GM12878 (cell line): ENCODE measurements around the gene SPON2. TPM values are rescaled to one million over a fixed set of nuclear protein-coding genes. Genes with fewer than 3 reads are reported as not detected.

Experiments
- ATAC-seq: fragments of 200-7000 bp; cut with Tn5 transposase; 3 replicates; pipeline ENCODE4 v1.9.1; 2020; ENCODE audit warnings: mild to moderate bottlenecking, moderate library complexity
- BruUV-seq: library from RNA; stranded (reverse); fragments of 400-500 nt; replicated peaks from 2 replicates; lab custom pipeline; 2021; lab: Mats Ljungman, UMichigan
- CTCF ChIA-PET: fragments of 300-600 bp; sonication (Branson Sonifier 250); formaldehyde crosslinking; extraction: SDS; loops from one replicate; lab custom pipeline; 2021; ENCODE audit warnings: inconsistent platforms; lab: Yijun Ruan, JAX
- POLR2A ChIA-PET: fragments of 350-600 bp; formaldehyde crosslinking; extraction: SDS; loops from one replicate; lab custom pipeline; 2021; ENCODE audit warnings: inconsistent platforms; lab: Charles Lee
- RAD21 ChIA-PET: fragments of 300-600 bp; sonication (Branson Sonifier 250); formaldehyde crosslinking; loops from one replicate; lab custom pipeline; 2023; ENCODE audit warnings: antibody characterized with exemption; ENCODE audit not compliant: unreplicated experiment; lab: Charles Lee
- SMC1A ChIA-PET: fragments of 300-600 bp; sonication (Branson Sonifier 250); formaldehyde crosslinking; loops from one replicate; lab custom pipeline; 2023; ENCODE audit not compliant: unreplicated experiment, uncharacterized antibody; lab: Charles Lee
- DNase-seq: peaks from one replicate; pipeline ENCODE4 v3.0.0-alpha.2; 2011; ENCODE audit warnings: low read depth, low spot score
- FAIRE-seq: peaks from 3 replicates; lab custom pipeline; 2011; peaks lifted over from hg19 to GRCh38; lab: Jason Lieb, UNC
- H2AFZ ChIP-seq: 2 replicates; pipeline ENCODE4 v1.6.0; 2011; ENCODE audit warnings: low read depth, low read length, control low read depth; ENCODE audit not compliant: control insufficient read depth
- H3K27ac ChIP-seq: 2 replicates; pipeline ENCODE4 v1.5.1; 2011; ENCODE audit warnings: control low read depth; ENCODE audit not compliant: control insufficient read depth, insufficient read depth
- H3K27me3 ChIP-seq, 2 experiments: replicated peaks in 1 of 2; 2 replicates each; pipeline versions ENCODE4 v1.6.0 to v1.6.1; 2011; ENCODE audit warnings: low read length in 1 of 2; ENCODE audit not compliant: control insufficient read depth in 2 of 2, insufficient read depth in 2 of 2
- H3K36me3 ChIP-seq, 2 experiments: 2 replicates each; pipeline ENCODE4 v1.5.1; 2011; ENCODE audit warnings: low read length in 1 of 2; ENCODE audit not compliant: control insufficient read depth in 2 of 2, insufficient read depth in 2 of 2
- H3K4me1 ChIP-seq: 2 replicates; pipeline ENCODE4 v1.6.1; 2011; ENCODE audit warnings: mild to moderate bottlenecking, low read length, moderate library complexity, mixed read lengths; ENCODE audit not compliant: control insufficient read depth, insufficient read depth
- H3K4me2 ChIP-seq: 2 replicates; pipeline ENCODE4 v1.6.0; 2011; ENCODE audit warnings: control low read depth; ENCODE audit not compliant: control insufficient read depth, insufficient read depth
- H3K4me3 ChIP-seq: fragments of 200-600 bp; sonication (generic); 2 replicates; pipeline ENCODE4 v1.5.1; 2016
- H3K79me2 ChIP-seq: 2 replicates; pipeline ENCODE4 v1.6.0; 2011; ENCODE audit warnings: low read length; ENCODE audit not compliant: control insufficient read depth, insufficient read depth
- H3K9ac ChIP-seq: 2 replicates; pipeline ENCODE4 v1.8.0; 2011; ENCODE audit warnings: low read length, control low read depth, mixed read lengths; ENCODE audit not compliant: control insufficient read depth, insufficient read depth
- H3K9me3 ChIP-seq: replicated peaks from 3 replicates; pipeline ENCODE4 v1.5.1; 2011; ENCODE audit warnings: mild to moderate bottlenecking, low read length; ENCODE audit not compliant: control insufficient read depth, insufficient read depth
- H4K20me1 ChIP-seq: 2 replicates; pipeline ENCODE4 v1.6.0; 2011; ENCODE audit not compliant: control insufficient read depth, insufficient read depth
- BCL11A ChIP-seq: IDR thresholded peaks from 2 replicates; pipeline ENCODE4 v1.6.1; 2011; ENCODE audit warnings: low read depth, low read length
- CHD2 ChIP-seq: IDR thresholded peaks from 2 replicates; pipeline ENCODE4 v1.6.1; 2011; ENCODE audit warnings: low read depth, low read length, improper control_type of control experiment, borderline replicate concordance
- EP300 ChIP-seq, 2 experiments: fragments of 150-350 bp in 1 of 2; IDR thresholded peaks; 2 replicates each; pipeline ENCODE4 v1.6.1; 2011 to 2012; ENCODE audit warnings: low read depth in 2 of 2, low read length in 2 of 2, borderline replicate concordance in 1 of 2, improper control_type of control experiment in 1 of 2, inconsistent platforms in 1 of 2; ENCODE audit not compliant: control insufficient read depth in 1 of 2
- GATAD2B ChIP-seq: fragments of 450-650 bp; conservative IDR thresholded peaks from 2 replicates; pipeline ENCODE4 v1.6.1; 2017; ENCODE audit warnings: low read depth, mild to moderate bottlenecking, moderate library complexity
- HDGF ChIP-seq: fragments of 450-650 bp; IDR thresholded peaks from 2 replicates; pipeline ENCODE4 v1.6.1; 2016; ENCODE audit warnings: antibody characterized with exemption
- IRF4 ChIP-seq: IDR thresholded peaks from 2 replicates; pipeline ENCODE4 v1.6.1; 2011; ENCODE audit warnings: low read depth, low read length
- KDM1A ChIP-seq: fragments of 200-600 bp; sonication (generic); IDR thresholded peaks from 2 replicates; pipeline ENCODE4 v1.6.1; 2016; ENCODE audit warnings: borderline replicate concordance
- MEF2A ChIP-seq: IDR thresholded peaks from 2 replicates; pipeline ENCODE4 v1.6.1; 2011; ENCODE audit warnings: low read depth, mild to moderate bottlenecking, low read length, moderate library complexity; ENCODE audit not compliant: insufficient read depth
- MEF2B ChIP-seq: fragments of 450-650 bp; IDR thresholded peaks from 2 replicates; pipeline ENCODE4 v1.6.1; 2018; ENCODE audit warnings: mild to moderate bottlenecking, moderate library complexity; ENCODE audit not compliant: partially characterized antibody, poor library complexity, severe bottlenecking
- SMAD1 ChIP-seq: fragments of 450-650 bp; IDR thresholded peaks from 2 replicates; pipeline ENCODE4 v1.6.1; 2018; ENCODE audit warnings: mild to moderate bottlenecking, low read depth; ENCODE audit not compliant: partially characterized antibody
- SMARCA5 ChIP-seq: fragments of 450-650 bp; IDR thresholded peaks from 2 replicates; pipeline ENCODE4 v1.6.1; 2017; ENCODE audit warnings: mild to moderate bottlenecking
- ZZZ3 ChIP-seq: IDR thresholded peaks from 2 replicates; pipeline ENCODE4 v1.6.1; 2011; ENCODE audit warnings: low read depth; ENCODE audit not compliant: control insufficient read depth, insufficient read length
- WGBS: methylation state at CpG from one replicate; pipeline ENCODE4 v1.1.6; 2016; ENCODE audit warnings: low lambda C conversion rate; ENCODE audit not compliant: insufficient replicate concordance, insufficient coverage; ENCODE audit errors: missing lambda C conversion rate; 5-methylcytosine and 5-hydroxymethylcytosine counted together
- in situ Hi-C: fragments of 300-500 bp; cut with MboI; formaldehyde crosslinking; loops from 9 replicates; pipeline ENCODE4 v1.14.3; 2018; ENCODE audit warnings: mixed read lengths
- intact Hi-C: fragments of 100-400 bp; cut with micrococcal nuclease; formaldehyde crosslinking; loops from one replicate; pipeline ENCODE4 v1.14.2; 2022; ENCODE audit not compliant: unreplicated experiment
- polyA plus RNA-seq, 11 experiments: library from polyadenylated mRNA; depleted of rRNA in 4 of 11; unstranded in 6 of 11; stranded (reverse) in 5 of 11; fragments of >200 nt; fragmentation: Nextera tagmentation in 4 of 11; fragmentation: Illumina TruSeq in 1 of 11; extraction: Ambion mirVana in 4 of 11; extraction: Trizol in 1 of 11; gene quantifications; 1 replicate in 1 of 11; 2 replicates in 10 of 11; pipeline versions ENCODE4 v1.2.1 to v1.2.3, GENCODE V29; 2011 to 2016; ENCODE audit warnings: inconsistent platforms in 2 of 11, missing spikeins in 2 of 11, low read depth in 1 of 11
- total RNA-seq, 4 experiments: library from RNA; depleted of rRNA in 3 of 4; stranded (reverse); fragments of >200 nt in 3 of 4; fragmentation: Illumina TruSeq in 1 of 4; extraction: Trizol in 1 of 4; gene quantifications; 2 replicates each; pipeline versions ENCODE4 v1.2.1 to v1.2.3, GENCODE V29; 2013 to 2021
- TF ChIP-seq, protein P1 (sequence below): fragments of 450-650 bp; formaldehyde crosslinking; IDR thresholded peaks from 2 replicates; pipeline ENCODE4 v1.5.0; 2022; ENCODE audit warnings: mild to moderate bottlenecking, missing genetic modification characterization
- TF ChIP-seq, protein P2 (sequence below): fragments of 450-650 bp; IDR thresholded peaks from 2 replicates; pipeline ENCODE4 v1.6.1; 2017; ENCODE audit warnings: mild to moderate bottlenecking, low read depth, inconsistent platforms; ENCODE audit not compliant: poor library complexity, severe bottlenecking

Gene SPON2
- total and polyA plus RNA-seq, 10 of the 15 experiments (the other 5 are each of a cell fraction or from before 2014, with no cell fraction given) = 1.1 to 11.2 (median 7.3) TPM

DNA sequence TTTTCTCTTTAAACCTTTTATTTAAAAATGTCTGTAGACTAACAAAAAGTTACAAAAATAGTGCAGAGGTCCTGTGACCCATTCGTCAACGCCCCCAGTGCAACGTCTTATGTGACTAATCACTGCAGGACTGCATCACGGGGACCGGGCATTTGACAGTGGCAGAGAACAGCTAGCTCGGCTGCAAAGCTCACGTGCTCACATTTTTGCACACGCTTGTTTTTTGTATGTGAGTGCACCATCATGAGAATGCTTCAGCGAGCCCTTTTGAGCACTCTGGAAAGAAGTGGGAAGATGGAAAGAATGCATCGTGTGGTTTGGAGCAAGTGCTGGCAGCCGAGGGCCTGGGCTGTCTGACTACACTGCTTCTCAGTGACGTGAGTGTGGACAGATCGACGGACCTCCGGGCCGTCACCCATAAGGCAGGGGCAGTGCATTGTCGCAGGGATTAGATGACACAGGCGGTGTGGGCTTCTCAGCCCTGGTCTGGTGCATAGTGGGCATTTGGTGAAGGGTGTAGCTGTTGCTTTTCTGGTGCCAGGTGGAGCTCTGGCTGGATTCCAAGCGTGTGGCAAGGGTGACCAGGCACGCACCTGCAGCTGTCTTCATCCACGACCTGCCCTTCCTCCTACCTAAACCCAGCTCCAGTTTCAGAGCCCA lies 17.7 kb downstream of the SPON2 start (continued):
- TF ChIP-seq, protein P1, sequence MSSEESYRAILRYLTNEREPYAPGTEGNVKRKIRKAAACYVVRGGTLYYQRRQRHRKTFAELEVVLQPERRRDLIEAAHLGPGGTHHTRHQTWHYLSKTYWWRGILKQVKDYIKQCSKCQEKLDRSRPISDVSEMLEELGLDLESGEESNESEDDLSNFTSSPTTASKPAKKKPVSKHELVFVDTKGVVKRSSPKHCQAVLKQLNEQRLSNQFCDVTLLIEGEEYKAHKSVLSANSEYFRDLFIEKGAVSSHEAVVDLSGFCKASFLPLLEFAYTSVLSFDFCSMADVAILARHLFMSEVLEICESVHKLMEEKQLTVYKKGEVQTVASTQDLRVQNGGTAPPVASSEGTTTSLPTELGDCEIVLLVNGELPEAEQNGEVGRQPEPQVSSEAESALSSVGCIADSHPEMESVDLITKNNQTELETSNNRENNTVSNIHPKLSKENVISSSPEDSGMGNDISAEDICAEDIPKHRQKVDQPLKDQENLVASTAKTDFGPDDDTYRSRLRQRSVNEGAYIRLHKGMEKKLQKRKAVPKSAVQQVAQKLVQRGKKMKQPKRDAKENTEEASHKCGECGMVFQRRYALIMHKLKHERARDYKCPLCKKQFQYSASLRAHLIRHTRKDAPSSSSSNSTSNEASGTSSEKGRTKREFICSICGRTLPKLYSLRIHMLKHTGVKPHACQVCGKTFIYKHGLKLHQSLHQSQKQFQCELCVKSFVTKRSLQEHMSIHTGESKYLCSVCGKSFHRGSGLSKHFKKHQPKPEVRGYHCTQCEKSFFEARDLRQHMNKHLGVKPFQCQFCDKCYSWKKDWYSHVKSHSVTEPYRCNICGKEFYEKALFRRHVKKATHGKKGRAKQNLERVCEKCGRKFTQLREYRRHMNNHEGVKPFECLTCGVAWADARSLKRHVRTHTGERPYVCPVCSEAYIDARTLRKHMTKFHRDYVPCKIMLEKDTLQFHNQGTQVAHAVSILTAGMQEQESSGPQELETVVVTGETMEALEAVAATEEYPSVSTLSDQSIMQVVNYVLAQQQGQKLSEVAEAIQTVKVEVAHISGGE = no peak
- TF ChIP-seq EP300 (IDR thresholded peaks at IDR 0.05; ENCODE audit: borderline replicate concordance in 1 of 2, control insufficient read depth in 1 of 2, low read depth in 2 of 2, low read length in 2 of 2) (no peak), HDGF (no peak), MEF2B (no peak), IRF4 (no peak)

DNA sequence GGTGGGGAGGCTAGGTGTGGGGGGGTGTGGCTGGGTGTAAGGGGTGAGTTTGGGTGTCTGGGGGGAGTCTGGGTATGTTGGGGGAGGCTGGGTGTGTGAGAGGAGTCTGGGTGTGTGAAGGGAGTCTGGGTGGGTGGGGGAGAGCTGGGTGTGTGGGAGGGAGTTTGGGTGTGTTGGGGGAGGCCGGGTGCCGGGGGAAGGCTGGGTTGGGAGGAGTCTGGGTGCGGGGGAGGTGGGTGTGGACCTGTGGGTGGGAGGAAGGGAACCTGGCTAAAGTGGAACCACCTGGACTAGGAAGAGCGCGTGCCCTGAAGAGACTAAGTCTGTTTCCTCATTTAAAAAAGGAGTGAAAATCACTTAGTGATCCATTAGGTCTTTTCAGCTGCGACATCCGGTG lies 18.3 kb downstream of the SPON2 start:
- WGBS = 95% methylated on average over 4 of the region's 7 CpGs
- ChIA-PET CTCF (interaction anchor here (1.5 kb wide), 1 partner anchor 23 kb away, joined by 3 read pairs; no protein-coding TSS in a partner anchor), RAD21 (interaction anchor here (1.4 kb wide), 1 partner anchor 114 kb away, joined by 4 read pairs; no protein-coding TSS in a partner anchor), POLR2A (no interaction called here), SMC1A (no interaction called here)
- no peaks in the 10 kb centered on the region for H3K36me3 ChIP-seq
- TF ChIP-seq BCL11A (no peak), CHD2 (no peak), KDM1A (no peak), MEF2A (no peak), GATAD2B (no peak), ZZZ3 (no peak), SMARCA5 (no peak), SMAD1 (no peak)
- TF ChIP-seq, protein P2, sequence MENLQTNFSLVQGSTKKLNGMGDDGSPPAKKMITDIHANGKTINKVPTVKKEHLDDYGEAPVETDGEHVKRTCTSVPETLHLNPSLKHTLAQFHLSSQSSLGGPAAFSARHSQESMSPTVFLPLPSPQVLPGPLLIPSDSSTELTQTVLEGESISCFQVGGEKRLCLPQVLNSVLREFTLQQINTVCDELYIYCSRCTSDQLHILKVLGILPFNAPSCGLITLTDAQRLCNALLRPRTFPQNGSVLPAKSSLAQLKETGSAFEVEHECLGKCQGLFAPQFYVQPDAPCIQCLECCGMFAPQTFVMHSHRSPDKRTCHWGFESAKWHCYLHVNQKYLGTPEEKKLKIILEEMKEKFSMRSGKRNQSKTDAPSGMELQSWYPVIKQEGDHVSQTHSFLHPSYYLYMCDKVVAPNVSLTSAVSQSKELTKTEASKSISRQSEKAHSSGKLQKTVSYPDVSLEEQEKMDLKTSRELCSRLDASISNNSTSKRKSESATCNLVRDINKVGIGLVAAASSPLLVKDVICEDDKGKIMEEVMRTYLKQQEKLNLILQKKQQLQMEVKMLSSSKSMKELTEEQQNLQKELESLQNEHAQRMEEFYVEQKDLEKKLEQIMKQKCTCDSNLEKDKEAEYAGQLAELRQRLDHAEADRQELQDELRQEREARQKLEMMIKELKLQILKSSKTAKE = no peak
- H3K9me3 ChIP-seq = peaks cover 11% of the 10 kb centered on the region
- H4K20me1 ChIP-seq = no peaks in the 10 kb centered on the region
- H3K79me2 ChIP-seq = no peaks in the 10 kb centered on the region
- H2AFZ ChIP-seq = no peak overlapping the region
- no TSS peak for BruUV-seq
- H3K4me2 ChIP-seq = no peak overlapping the region
- H3K27me3 ChIP-seq = peaks cover 0 to 2% of the 10 kb centered on the region in 2 experiments; a peak in 2 of 4 replicates
- in situ Hi-C loops (no loop called here), intact Hi-C loops (no loop called here)
- peaks cover 6% of the 10 kb centered on the region for H3K4me1 ChIP-seq
- FAIRE-seq (no peak), ATAC-seq (no peak), DNase-seq (no peak)
- H3K9ac ChIP-seq = no peak overlapping the region
- no peak overlapping the region for H3K27ac ChIP-seq
- no peak overlapping the region for H3K4me3 ChIP-seq
